Loucy (cell line): Measurements from ENCODE around the gene MED29.

Experiments
- EZH2phosphoT487 ChIP-seq: fragments of 200-600 bp; IDR thresholded peaks from 2 replicates; pipeline ENCODE4 v1.6.1; 2018; ENCODE audit warnings: antibody characterized with exemption, mild to moderate bottlenecking, moderate library complexity, borderline replicate concordance
- TF ChIP-seq, protein P1 (sequence below): fragments of 200-600 bp; sonication (generic); conservative IDR thresholded peaks from 2 replicates; pipeline ENCODE4 v1.5.1; 2014; ENCODE audit warnings: mild to moderate bottlenecking, antibody characterized with exemption, low read length

DNA sequence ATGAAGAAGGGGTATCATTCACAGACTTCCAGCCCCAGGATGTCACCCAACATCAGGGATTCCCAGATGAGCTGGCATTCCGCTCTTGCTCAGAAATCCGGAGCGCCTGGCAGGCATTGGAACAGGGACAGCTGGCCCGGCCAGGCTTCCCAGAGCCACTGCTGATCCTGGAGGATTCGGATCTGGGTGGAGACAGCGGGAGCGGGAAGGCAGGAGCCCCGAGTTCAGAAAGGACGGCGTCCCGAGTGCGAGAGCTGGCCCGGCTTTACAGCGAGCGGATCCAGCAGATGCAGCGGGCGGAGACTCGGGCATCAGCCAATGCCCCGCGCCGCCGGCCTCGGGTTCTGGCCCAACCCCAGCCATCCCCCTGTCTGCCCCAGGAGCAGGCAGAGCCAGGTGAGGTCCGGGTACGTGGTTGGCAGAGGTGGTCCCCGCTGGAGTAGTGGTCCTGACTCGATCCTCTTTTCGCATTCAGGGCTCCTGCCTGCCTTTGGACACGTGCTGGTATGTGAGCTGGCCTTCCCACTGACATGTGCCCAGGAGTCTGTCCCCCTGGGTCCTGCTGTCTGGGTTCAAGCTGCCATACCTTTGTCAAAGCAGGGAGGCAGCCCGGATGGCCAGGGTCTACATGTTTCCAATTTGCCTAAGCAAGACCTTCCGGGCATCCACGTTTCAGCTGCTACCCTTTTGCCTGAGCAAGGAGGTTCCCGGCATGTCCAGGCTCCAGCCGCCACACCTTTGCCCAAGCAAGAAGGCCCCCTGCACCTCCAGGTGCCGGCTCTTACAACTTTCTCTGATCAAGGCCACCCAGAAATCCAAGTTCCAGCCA is 32.3 kb downstream of the MED29 start:
- TF ChIP-seq, protein P1, sequence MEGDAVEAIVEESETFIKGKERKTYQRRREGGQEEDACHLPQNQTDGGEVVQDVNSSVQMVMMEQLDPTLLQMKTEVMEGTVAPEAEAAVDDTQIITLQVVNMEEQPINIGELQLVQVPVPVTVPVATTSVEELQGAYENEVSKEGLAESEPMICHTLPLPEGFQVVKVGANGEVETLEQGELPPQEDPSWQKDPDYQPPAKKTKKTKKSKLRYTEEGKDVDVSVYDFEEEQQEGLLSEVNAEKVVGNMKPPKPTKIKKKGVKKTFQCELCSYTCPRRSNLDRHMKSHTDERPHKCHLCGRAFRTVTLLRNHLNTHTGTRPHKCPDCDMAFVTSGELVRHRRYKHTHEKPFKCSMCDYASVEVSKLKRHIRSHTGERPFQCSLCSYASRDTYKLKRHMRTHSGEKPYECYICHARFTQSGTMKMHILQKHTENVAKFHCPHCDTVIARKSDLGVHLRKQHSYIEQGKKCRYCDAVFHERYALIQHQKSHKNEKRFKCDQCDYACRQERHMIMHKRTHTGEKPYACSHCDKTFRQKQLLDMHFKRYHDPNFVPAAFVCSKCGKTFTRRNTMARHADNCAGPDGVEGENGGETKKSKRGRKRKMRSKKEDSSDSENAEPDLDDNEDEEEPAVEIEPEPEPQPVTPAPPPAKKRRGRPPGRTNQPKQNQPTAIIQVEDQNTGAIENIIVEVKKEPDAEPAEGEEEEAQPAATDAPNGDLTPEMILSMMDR = no peak
- no peak for TF ChIP-seq EZH2phosphoT487
